T47D (cell line): Measurements from ENCODE around the gene C9orf152.

ENCODE experiments used
- DNase-seq, 2 experiments: peaks; one replicate each; pipeline versions ENCODE4 v3.0.0 to v3.0.0-alpha.2; 2011 to 2012; ENCODE audit warnings: low read depth in 1 of 2, low spot score in 1 of 2
- JUND ChIP-seq: IDR thresholded peaks from 2 replicates; pipeline ENCODE4 v1.6.1; 2012; ENCODE audit warnings: low read depth
- in situ Hi-C: cut with HindIII; loops from 2 replicates; pipeline ENCODE4 v1.10.0; 2016; ENCODE audit warnings: low sequenced_read_pairs, low pct_unique_long_range_greater_than_20kb

Gene C9orf152

DNA sequence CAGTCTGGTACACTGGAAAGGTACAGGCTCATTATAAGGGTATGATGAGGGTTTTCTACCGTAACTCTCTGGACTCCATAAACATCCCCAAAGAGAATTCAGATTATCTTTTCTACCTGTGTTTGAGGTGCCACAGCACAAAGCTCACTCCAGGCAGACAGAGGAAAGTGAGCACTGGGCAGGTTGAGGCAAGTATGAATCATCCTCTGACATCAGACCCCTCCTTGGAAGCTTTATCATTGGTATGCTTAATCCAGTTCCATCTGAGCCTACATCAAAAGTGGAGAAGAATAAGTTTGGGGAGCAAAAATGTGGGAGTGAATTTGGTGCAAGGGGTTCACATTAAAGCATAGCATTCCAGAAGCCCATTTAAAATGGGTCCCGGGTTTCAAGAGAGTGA lies 21.7 kb downstream of the C9orf152 start:
- TF ChIP-seq JUND: no peak
- DNase-seq: no peak
- in situ Hi-C loops: no loop called here

DNA sequence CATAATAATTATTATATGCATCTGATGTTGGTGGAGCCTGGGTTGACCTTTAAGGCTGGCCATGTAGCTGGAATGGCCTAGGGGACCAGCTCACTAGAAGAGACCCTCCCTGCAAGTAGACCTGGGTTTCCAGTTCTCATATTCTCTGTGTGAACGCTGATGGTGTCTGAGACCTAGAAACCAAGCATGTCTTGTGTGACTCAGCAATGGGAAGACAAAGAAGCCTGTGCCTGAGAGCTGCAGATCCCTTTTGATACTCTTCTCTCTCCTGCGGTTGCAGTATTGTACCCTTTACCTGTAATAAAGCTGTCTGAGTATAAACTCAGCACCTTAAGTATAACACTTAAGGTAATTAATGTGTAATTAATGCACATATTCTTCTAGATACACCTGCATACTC lies 22.2 kb downstream of the C9orf152 start:
- no peak for DNase-seq
- no peak for TF ChIP-seq JUND
- in situ Hi-C loops: no loop called here

DNA sequence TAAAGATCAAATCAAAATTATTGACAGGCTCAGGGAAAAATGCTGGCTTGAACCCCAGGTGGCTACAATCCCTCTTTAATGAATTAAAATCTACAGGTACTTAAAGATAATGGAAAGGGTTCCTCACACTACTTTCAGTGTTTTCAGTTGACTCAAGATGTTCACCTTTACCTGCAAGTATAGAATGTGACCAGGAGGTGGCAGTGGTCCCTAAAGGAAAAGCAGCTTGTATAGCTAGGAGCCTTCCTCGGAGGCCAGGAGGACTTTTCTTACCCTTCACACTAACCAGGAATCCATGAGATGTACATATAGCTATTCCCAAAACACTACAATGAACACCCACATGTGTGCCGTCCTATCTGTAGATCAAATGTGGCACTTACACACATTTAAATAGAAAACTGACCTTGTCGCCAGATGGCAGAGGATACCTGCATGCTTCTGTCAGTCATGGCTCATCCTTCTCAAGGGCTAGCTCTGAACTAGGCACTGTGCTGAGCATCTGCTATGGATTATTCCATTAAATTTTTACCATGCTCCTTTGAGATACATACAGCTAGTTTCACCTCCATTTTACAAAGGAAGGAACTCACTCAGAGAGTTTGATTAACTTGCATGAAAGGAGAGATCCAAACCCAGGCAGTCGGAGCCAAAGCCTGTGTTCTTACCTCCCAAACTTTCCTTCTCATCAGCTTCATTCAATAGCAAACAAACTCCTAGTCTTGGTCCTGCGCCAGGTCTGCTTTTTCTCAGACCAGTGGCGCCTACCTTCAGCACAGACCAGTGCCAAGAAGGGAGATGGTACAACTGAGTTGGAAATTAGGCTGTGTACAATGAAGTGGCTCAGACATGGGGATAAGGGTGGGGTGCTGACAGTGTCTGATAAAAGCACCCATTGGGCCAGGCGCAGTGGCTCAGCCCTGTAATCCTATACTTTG lies 24.5 kb downstream of the C9orf152 start:
- TF ChIP-seq JUND: no peak
- DNase-seq: peak; percentile 55 to 93
- in situ Hi-C loops: no loop called here

DNA sequence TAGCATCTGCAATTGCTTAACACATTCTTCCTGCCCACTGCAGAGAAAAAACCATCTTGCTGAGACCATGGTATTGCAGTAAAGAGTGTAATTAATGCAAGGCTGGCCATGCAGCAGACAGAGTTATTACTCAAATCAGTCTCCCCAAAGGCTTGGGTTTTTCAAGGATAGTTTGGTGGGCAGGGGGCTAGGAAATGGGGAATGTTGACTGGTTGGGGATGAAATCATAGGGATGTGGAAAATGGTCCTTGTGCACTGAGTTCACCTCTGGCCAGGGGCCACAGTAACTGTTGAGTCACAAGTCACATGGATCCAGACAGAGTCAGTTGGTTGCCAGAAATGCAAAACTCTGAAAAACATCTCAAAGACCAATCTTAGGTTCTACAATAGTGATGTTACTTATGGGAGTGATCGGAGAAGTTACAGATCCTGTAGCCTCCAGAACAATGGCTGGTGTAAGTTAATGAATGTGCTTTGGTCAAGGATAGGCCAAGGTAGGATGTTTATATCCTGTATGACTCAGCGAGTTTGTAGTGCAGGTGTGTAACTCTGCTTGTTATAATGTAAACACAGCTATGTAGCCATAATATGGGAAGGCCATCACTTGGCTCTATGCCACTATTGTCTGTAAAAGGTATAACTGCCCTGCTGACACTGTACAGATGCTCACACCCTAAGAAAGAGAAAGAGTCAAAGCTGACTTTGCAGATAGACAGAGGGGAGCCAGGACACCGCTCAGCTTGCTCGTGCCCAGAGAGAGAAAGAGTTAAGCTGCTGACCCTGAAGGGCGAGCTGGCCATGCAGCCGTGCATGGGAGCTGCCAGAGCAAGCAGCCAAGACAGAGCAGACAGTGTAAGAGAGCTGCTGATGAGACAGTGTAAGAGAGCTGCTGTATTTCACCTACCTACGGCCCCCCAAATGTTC lies 27.2 kb downstream of the C9orf152 start:
- in situ Hi-C loops: no loop called here
- DNase-seq: peak in 1 of 2 experiments; percentile 64
- no peak for TF ChIP-seq JUND

DNA sequence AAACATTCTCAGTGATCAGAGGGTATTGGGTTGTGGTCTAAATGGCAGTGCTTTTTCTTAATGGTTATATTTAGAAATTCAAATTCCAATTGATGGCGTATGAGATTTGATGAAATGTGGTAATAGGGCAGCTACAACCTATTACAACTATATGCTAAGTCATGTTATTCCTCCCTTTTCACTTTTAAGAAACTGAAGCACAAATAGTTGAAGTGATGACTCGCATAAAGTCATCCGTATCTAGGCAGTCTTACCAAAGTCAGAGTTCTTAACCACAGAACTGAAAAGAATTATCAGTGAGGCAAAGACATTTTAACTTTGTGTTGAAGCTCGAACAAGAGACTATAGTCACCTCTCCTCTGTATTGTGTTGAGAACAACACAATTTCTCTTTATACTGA lies 28.2 kb downstream of the C9orf152 start:
- no peak for TF ChIP-seq JUND

DNA sequence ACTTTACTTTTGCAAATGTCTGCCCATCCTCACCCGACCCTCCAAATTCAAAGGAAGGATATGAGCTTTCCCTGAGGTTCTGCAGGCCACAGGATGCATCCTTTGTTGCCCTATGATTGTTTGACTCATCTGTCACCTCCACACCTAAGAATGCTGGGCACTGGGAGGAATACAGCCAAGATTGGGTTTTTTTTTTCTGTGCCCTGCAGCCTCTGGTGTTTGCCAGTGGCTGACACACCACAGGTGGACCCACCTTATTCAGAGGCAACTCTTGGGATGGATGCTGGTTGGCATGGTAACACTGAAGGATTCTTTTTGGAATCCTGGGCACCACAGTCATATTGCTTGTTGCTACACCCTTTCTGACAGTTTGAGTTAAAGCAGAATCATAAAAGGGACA lies 29.7 kb downstream of the C9orf152 start:
- no peak for DNase-seq
- TF ChIP-seq JUND: no peak
- in situ Hi-C loops: no loop called here

More for the DNA sequence above, 28.2 kb downstream of the C9orf152 start:
- in situ Hi-C loops: no loop called here
- no peak for DNase-seq

DNA sequence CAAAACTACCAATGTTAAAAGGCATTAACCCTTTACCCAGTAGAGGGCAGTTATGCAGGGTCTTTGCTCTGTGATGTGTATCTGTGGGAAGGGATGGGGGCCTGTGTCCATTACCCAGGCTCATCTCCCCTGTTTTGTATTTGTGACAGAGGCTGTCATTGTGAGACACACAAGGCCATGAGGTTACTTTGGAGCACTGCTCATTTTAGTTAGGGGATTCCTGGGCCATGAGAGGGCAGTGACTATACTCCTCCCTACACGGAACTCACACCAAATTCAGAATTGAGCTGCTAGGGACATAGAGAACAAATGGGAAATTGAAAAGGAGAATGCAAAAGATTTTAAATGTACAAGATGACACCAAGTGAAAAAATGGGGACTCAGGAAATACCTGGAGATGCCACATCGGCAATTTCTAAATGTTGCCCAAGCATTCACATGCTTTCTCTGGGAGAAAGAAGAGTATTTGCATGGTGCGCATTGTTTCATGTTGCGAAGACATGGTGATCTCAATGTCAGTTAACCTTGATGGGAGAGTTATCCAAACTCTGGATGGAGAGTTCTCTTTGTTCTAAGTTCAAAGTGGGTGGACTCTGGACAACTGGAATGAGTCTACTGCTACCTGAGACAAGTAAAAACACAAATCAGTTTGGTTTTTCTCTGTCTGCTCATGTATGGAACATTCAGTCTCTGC lies 32.5 kb downstream of the C9orf152 start:
- in situ Hi-C loops: no loop called here
- DNase-seq: no peak
- no peak for TF ChIP-seq JUND

DNA sequence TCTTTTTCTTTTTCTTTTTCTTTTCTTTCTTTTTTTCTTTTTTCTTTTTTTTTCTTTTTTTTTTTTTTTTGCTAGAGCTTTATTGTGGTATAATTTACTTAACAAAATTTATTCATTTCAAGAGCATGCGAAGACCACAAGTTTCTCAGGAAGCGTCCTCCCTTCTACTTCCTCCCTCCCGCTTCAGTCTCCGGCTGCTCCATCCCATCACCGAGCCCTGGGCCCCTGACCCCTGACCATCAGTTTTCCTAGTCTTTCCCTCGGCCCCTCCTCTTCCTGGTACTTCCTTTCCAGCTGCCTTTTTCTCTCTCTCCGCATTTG lies 34.7 kb downstream of the C9orf152 start:
- TF ChIP-seq JUND: no peak
- DNase-seq: no peak
- in situ Hi-C loops: no loop called here

DNA sequence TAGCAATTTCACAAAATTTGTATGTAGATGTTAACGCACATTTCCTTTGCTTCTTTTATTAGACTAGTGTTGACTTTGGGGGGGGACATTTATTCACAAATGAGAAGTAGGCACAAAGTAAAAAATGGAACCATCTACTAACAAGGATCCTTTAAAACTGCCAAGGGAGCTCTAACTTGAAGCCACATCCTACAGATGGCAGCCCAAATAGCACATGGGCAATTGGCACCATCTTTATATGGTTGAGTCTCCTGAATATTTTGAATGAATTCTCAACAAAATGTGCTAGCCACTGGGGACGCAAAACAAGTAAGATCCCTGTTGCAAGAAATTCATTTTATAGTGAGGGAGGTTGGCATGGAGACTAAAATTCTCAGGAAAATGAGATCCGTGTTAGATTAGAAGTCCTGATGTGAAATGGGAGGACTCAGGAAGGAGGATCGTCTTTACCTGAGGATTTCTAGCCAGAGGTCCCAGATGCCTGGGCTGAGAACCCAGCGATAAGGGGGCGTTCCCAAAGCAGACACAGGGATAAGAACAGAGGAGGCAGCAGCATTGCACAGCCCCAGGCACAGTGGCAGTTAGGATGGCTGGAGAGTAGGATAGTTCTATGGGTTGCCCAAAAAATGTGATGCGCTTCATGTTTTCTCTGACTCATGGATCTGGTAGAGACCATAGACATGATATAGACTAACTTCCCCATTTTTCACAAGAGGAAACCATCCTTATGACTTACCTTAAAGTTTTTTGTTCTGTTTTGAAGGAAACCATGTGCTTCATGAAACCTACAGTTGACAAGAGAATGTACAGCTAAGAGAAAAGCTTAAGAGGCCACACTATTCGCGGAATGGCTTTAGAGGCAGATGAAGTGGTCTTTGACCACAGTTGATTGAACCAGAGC lies 37.4 kb downstream of the C9orf152 start:
- in situ Hi-C loops: no loop called here
- no peak for DNase-seq
- no peak for TF ChIP-seq JUND

DNA sequence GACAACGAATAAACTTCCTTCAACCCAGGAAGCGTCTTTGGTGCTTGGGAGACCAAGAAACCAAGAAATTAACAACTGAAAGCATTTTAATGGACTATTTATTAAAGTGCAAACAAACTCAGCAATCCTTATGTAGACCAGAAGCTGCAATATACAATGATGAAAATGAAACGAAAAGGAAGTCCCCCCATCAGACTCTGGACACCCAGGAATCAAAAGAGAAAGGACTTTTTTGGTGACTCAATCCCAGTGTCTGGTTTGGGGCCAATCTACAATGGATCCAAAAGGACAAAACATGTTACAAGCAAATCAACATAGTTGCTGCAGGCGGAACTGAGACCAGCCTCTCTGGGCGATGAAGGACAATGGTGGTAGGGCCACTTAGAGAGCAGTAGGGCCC lies 39.5 kb downstream of the C9orf152 start:
- DNase-seq: no peak
- in situ Hi-C loops: no loop called here
- TF ChIP-seq JUND: no peak

DNA sequence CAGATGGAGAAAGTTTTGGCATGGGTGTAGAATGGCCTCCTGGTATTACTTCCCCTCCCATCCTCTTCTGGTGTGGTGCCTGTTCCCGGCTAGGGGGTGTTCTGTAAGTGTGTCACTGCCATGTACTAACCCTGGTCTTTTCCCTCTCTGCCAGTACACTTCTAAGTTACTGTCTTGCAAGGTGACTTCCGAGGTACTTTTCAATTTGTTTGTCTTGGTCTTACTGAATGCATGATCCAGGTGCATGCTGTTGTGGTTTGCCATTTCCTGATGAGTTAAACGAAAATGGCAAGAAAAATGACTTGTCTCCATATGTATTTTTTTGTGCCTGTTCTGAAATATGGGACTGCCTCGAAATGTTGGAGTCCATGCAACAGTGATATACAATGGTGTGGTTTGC lies 46.0 kb downstream of the C9orf152 start:
- in situ Hi-C loops: no loop called here
- no peak for TF ChIP-seq JUND
- DNase-seq: no peak

DNA sequence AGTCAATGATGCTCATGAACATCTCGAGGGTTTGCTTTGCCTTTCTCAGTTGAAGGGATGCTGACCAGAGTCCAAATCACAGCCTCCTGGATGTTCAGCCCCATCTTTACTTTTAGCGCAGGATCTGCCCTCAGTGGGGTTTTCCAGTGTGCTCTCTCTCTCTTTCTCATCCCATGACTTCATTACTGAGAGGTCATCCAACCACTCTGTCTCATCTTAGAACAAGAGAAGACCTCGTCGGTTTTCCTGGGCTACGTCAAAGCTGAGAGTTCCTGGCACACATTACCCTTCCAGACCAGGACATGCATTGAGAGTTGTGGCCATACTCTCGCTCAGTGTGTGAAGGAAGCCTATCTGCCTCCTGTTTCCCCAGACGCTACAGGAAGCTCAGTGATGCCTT lies 47.3 kb downstream of the C9orf152 start:
- in situ Hi-C loops: no loop called here
- TF ChIP-seq JUND: no peak
- no peak for DNase-seq
